ELF-1 (cell line): ENCODE measurements around the gene IGBP1.
"Not testable (repeated sequence)": the region's sequence is repeated elsewhere in the genome, so short reads cannot be mapped to it uniquely, and the experiment has no call there.

Source experiments
- DNase-seq: peaks from one replicate; pipeline ENCODE4 v3.0.0-alpha.2; 2016; ENCODE audit warnings: low read depth, low spot score

IGBP1 gene

GRCh38 chrX:70133303-70134115 lies at the start of gene IGBP1:
IGBP1 (plus strand) TSS chrX:70133447; CDS start chrX:70133948, 501 bp downstream.
- DNase-seq, result peak; percentile 98

DNA sequence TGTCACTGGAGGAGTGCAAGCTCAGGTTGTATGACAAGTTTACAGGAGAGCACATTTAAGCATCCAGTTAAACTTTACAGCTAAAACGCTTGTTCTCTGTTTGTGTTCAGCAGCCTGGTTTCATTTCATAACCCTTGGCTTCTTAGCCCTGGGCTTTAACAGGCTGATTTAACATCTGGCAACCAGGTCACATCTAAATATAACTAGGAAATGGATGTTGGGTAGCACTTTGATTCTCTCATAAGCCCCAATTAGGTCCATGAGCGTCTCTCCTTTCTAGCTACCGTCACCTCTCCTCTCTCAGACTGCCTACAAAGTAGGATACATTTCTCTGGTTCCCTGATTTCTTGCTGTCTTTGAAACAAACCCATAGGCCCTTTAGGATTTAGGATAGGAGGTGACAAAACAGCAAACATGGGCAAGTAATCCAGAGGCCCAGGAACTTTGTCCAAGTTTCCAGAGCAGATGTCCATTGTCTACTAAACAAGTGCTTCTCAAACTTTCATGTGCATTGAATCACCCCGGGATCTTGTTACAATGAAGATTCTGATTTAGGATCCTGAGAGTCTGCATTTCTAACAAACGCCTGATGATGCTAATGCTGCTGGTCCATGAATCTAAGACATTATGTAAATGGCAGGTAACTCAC lies 48.5 kb upstream of the IGBP1 start:
- no peak for DNase-seq

DNA sequence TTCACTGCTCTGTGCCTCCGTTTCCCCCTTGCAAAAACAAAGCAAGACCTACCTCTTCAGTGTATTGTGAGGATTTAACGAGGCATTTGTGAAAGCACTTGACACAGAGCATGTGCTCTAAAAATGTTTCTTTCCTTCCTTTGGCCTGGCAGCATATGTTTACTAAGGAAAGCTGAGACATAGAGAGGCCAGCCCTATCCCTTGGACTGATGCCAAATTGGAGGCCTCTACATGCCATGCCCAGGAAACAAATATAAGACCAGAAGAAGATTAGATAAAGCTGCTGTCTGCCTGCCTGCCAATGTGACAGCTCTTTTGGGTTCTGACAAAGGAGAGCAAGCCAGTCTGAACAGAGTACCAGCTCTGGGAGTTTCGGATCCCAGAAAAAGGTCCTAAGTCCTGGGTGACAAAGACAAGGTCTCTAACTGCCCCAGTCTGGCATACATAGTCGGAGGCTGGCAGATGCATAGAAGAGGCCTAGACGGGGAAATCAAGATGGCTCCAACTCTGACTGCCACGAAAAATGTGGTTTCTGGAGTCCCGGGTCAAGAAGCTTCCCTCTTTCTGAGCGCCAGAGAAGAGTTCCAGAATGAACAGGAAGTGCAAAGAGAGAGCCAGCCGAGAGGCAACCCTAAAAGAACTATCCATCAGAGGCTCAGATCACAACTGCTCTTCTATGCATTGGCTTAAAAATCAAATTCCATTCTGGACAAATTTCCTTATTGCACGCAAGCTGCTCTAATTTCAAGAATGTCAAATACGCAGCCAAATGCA lies 45.2 kb upstream of the IGBP1 start:
- no peak for DNase-seq

DNA sequence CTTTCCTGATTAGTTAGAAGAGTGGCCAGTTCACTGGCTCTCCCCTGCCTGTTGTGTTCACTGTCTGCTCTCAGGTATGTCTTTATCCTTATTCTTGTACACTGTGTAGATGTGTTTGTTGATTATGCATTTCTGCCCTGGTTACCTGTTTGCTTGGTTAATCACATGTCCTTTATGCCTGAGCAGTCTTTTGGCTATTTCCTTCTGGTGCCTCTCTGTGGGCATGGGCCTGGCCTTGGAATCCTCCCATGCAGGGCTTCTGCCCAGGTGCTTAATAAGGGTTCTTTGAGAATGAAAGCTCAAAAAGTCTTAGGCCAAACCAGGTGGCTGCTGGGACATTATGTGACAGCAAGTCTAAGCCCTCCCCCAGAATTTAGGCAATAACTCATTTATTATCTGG lies 44.5 kb upstream of the IGBP1 start:
- no peak for DNase-seq

GRCh38 chrX:70089604-70090297 lies 43.5 kb upstream of the IGBP1 start:
- no peak for DNase-seq

DNA sequence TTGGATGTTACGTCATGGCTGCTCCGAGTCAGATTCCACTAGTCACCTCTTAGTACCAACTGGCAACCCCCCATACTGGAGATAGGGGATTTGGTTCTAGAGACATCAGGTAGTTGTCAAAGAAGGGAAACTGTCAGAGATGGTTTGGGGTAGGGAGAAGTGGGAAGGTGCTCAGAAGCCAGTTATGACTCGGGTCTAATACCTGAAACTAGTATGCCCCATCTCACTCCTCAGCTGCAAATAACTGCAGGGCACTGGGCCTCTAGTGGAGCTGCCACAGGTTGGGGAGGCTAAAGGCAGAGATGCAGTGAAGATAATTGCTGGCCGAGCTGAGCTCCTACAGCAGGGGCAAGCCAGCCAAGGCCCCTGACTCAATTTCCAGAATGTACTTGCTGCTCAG lies 41.0 kb upstream of the IGBP1 start:
- no peak for DNase-seq

DNA sequence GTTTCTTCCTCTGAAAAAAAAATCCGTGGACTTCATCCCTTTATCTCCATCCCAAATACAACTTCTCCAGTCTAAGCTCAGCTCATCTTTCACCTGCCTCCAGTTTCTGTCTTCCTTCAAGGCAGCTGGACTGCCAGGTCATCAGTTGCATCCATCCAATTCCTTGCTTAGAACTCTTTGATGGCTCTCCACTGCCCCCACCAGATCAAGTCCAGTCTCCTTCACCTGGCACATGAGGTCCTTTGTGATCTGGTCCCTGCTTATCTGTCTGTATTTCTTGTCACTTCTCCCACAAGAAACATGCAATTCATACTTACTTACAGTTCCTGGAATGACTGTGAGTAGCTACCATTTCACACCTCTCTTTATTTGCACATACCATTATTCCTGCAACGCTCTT lies 37.2 kb upstream of the IGBP1 start:
- peak; percentile 48 for DNase-seq

DNA sequence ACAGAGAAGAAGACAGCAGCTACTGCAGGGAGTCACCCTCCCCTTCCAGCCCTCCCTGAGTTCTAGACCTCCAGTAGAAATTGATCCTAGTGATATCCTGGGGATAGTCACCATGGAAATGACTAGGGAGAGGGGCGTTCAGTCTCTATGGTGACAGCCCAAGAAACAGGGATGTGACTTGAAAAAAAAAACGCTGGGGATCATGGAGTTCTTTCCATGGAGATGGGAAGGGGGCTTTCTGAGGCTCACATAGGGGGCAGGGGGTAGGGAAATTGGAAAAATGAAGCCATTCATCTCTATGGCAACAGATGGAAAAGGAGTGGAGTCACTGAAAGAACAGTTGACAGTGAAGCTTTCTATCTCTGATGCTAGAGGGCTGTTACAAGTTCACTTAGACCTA lies 28.0 kb upstream of the IGBP1 start:
- no peak for DNase-seq

DNA sequence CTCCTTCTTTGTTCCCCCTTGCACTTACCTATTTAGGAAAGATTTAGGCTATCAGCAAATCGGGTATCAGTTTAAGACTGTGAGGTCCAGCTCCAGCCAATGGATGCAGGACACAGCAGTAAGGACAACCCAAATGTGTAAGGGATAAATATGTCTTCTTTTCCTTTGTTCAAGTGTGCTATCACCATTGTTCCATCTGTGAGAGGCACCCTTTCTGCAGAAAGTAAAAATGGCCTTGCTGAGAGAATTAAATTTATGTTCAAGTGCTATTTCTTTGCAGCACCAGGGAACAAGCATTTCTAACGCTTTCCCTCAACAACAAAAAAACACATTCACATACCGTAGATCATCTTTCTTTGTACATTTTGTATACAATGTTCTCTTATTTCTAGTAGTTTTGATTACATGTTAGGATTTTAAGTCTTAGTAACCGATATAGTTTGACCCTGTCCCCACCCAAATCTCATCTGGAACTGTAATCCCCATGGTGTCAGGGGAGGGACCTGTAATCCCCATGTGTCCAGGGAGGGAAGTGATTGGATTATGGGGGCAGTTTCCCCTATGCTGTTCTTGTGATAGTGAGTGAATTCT lies 21.7 kb upstream of the IGBP1 start:
- not testable (repeated sequence) for DNase-seq

- DNase-seq, result no peak
Observed at GRCh38 chrX:70117738-70118137, 15.5 kb upstream of the IGBP1 start.

DNA sequence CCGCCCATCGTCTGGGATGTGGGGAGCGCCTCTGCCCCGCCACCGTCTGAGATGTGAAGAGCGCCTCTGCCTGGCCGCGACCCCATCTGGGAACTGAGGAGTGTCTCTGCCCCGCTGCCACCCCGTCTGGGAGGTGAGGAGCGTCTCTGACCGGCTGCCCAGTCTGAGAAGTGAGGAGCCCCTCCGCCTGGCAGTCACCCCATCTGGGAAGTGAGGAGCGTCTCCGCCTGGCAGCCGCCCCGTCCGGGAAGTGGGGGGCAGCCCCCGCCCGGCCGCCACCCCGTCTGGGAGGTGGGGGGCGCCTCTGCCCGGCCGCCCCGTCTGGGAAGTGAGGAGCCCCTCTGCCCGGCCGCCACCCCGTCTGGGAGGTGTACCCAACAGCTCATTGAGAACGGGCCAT lies 10.2 kb upstream of the IGBP1 start:
- DNase-seq, result not testable (repeated sequence)

- DNase-seq, result no peak
Observed at GRCh38 chrX:70124678-70125077, 8.6 kb upstream of the IGBP1 start.

- peak; percentile 30 for DNase-seq
Observed at GRCh38 chrX:70128071-70128470, 5.2 kb upstream of the IGBP1 start.

GRCh38 chrX:70129816-70130215 lies 3.4 kb upstream of the IGBP1 start:
- no peak for DNase-seq

DNA sequence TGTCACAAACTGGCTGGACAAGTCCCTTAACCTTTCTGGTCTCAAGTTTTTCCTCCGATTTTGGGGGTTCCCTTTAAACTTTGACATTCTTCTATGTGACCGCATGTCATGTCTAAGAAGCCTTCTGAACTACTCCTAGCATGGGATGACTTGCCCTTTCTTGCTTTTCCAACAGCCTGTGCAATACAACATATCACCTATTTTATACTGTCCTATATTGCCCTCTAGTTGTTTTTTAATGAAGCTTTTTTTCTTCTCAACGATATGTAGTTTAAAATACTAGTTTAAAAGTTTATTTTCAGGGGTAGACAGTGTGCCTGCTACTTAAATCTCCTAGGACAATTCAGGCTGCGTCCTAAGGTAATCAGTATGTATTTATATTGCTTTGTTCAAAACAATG lies 1.0 kb upstream of the IGBP1 start:
- no peak for DNase-seq

DNA sequence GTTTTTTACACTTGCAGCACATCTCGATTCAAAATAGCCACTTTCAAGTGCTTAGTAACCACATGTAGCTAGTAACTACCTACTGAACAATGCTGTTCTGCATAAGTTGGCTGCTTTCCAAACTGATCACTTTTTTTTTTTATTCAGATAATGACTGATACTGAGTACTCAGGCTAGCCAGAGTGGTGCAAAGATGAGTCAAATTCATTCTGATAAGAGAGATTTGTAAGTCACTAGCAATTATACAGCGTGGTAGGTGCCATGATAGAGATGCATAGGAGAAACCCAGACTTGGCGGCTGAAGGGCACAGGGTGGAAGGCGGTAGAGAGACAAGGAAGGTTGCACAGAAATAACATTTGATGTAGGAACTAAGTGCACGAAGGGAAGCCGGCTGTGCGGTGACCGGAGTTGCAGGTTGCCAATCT lies 357 bp upstream of the IGBP1 start:
- no peak for DNase-seq

DNA sequence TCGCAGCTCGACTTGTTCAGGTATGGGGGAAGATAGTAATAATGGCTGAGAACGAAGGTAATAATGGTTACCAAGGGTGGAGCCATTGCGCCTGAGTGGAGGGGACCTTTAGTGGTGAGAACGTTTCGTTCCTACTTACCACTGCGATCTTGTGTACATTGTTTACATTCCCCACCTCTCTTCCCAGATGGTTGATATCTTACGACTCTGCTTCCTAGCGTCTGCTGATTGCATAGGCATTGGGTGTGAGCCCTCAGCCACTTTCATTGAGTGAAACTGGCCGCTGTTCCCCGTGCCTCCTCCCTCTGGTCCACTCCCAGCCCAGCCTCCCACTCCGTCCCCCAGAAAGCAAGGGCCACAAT lies 850 bp downstream of the IGBP1 start:
- DNase-seq, result no peak

GRCh38 chrX:70138622-70139021 lies 5.4 kb downstream of the IGBP1 start:
- no peak for DNase-seq

GRCh38 chrX:70139736-70140135 lies 6.5 kb downstream of the IGBP1 start:
- DNase-seq, result no peak

DNA sequence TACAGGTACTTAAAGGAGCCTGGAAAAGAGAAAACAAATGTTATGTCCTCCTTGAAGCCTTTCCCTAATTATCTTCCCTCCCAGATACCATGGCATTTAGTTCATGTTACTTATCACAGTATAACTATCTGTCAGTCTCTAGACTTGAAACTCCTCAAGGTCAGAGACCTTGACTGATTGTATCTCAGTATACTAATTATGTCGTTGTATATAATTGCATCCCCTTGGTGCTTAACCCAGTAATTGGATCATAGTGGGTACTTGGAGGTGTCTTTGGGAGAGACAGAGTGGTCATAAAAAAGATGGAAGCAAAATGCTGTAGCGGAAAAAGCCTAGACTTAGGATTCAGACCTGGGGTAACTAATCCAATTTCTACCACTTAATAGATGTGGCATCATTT lies 8.1 kb downstream of the IGBP1 start:
- DNase-seq, result no peak
